Spleen (tissue), 7 donors: ENCODE measurements around the gene PSME3IP1.

Experiments used
- POLR2A ChIP-seq, 3 donors: fragments of 450-650 bp; IDR thresholded peaks; one replicate each; pipeline ENCODE4 v1.5.1; 2017; ENCODE audit warnings: antibody characterized with exemption in 3 of 3, mild to moderate bottlenecking in 1 of 3
- POLR2AphosphoS5 ChIP-seq, 3 donors: sonication (generic); formaldehyde crosslinking; IDR thresholded peaks; one replicate each; pipeline ENCODE4 v1.5.1; 2017; ENCODE audit warnings: antibody characterized with exemption in 3 of 3
- TF ChIP-seq, protein P1 (sequence below), 11 experiments: fragments of 200-600 bp in 7 of 11; fragments of 450-650 bp in 4 of 11; sonication (generic) in 4 of 11; IDR thresholded peaks in 8 of 11; conservative IDR thresholded peaks in 3 of 11; 1 replicate in 7 of 11; 2 replicates in 4 of 11; pipeline versions ENCODE4 v1.4.0 to v1.8.0; 2016 to 2021; ENCODE audit warnings: antibody characterized with exemption in 11 of 11, inconsistent platforms in 4 of 11, mild to moderate bottlenecking in 1 of 11
- donor health status: DM: no; HTN: no; CAD: no; lungs with moderate emphysema.
- donor health status: DM: no; HTN: no; CAD: no.
- donor health status: DM: no; HTN: no; CAD: no.

DNA sequence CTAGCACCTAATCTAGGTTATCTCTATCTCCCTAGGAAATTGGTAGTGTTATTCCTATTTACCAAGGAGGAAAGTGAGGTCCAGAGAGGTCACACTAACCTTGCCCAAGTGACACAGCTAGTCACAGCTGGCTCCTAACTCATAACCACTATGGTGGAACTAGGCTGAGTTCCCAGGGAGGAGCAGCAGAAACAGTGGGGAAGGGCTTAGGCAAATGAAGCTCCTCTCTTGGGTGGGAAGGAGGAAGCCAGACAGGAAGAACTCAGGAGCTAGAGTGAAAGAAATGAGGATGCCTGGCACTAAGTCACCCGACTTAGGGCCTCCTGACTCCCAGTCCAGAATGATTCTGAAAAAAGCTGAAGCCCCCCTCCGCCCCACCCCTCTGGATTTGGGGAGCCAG, 34.5 kb downstream of the PSME3IP1 start:
- TF ChIP-seq, protein P1, sequence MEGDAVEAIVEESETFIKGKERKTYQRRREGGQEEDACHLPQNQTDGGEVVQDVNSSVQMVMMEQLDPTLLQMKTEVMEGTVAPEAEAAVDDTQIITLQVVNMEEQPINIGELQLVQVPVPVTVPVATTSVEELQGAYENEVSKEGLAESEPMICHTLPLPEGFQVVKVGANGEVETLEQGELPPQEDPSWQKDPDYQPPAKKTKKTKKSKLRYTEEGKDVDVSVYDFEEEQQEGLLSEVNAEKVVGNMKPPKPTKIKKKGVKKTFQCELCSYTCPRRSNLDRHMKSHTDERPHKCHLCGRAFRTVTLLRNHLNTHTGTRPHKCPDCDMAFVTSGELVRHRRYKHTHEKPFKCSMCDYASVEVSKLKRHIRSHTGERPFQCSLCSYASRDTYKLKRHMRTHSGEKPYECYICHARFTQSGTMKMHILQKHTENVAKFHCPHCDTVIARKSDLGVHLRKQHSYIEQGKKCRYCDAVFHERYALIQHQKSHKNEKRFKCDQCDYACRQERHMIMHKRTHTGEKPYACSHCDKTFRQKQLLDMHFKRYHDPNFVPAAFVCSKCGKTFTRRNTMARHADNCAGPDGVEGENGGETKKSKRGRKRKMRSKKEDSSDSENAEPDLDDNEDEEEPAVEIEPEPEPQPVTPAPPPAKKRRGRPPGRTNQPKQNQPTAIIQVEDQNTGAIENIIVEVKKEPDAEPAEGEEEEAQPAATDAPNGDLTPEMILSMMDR (IDR thresholded peaks at IDR 0.05 in 8 of 11, conservative IDR thresholded peaks at IDR 0.05 in 3 of 11): no peak
- TF ChIP-seq POLR2A (IDR thresholded peaks at IDR 0.05): no peak
- TF ChIP-seq POLR2AphosphoS5 (IDR thresholded peaks at IDR 0.05): no peak
